Prostate gland (tissue), 2 donors: ENCODE results near the gene PIEZO2.

Source experiments
- POLR2A ChIP-seq: fragments of 450-650 bp; IDR thresholded peaks from one replicate; pipeline ENCODE4 v1.6.1; 2016; ENCODE audit warnings: antibody characterized with exemption, mild to moderate bottlenecking
- POLR2AphosphoS5 ChIP-seq: sonication (generic); formaldehyde crosslinking; IDR thresholded peaks from one replicate; pipeline ENCODE4 v1.6.1; 2017; ENCODE audit warnings: antibody characterized with exemption
- TF ChIP-seq, protein P1 (sequence below), 4 experiments: fragments of 200-600 bp in 2 of 4; fragments of 450-650 bp in 2 of 4; sonication (generic) in 2 of 4; IDR thresholded peaks; 1 replicate in 3 of 4; 2 replicates in 1 of 4; pipeline ENCODE4 v1.5.1; 2016 to 2019; ENCODE audit warnings: antibody characterized with exemption in 4 of 4, mild to moderate bottlenecking in 2 of 4, moderate library complexity in 2 of 4

DNA sequence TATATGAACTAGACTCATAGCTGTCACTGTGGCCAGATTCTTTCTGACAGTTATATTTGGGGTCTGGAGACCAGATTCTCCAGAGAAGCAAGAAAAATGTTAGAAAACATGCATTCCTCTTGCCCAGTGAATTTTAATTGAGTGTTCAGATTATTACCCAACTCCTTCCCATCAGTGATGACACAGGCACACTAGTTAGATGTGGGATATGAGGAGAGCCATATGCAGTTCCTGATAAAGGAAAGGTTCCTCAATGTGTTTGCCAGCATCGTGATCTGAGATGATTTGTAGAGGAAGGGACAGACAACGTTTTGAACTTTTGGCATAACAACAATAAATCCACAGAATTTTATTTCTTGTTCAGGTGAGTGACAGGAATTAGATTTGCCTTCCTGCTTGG, 308.6 kb downstream of the PIEZO2 start:
- TF ChIP-seq POLR2A: no peak
- TF ChIP-seq, protein P1, sequence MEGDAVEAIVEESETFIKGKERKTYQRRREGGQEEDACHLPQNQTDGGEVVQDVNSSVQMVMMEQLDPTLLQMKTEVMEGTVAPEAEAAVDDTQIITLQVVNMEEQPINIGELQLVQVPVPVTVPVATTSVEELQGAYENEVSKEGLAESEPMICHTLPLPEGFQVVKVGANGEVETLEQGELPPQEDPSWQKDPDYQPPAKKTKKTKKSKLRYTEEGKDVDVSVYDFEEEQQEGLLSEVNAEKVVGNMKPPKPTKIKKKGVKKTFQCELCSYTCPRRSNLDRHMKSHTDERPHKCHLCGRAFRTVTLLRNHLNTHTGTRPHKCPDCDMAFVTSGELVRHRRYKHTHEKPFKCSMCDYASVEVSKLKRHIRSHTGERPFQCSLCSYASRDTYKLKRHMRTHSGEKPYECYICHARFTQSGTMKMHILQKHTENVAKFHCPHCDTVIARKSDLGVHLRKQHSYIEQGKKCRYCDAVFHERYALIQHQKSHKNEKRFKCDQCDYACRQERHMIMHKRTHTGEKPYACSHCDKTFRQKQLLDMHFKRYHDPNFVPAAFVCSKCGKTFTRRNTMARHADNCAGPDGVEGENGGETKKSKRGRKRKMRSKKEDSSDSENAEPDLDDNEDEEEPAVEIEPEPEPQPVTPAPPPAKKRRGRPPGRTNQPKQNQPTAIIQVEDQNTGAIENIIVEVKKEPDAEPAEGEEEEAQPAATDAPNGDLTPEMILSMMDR (IDR thresholded peaks at IDR 0.05): no peak
- no peak for TF ChIP-seq POLR2AphosphoS5
